Sigmoid colon (tissue), 7 donors: ENCODE results near the gene ARGLU1. TPM values are rescaled to one million over a fixed set of nuclear protein-coding genes. Genes with fewer than 3 reads are reported as not detected.
"Not testable (repeated sequence)": the region's sequence is repeated elsewhere in the genome, so short reads cannot be mapped to it uniquely, and the experiment has no call there.

ENCODE experiments used
- DNase-seq: peaks from one replicate; pipeline ENCODE4 v3.0.0-alpha.2; 2019
- H3K27ac ChIP-seq, 4 donors: fragments of 200-600 bp; sonication (generic); one replicate each; pipeline ENCODE4 v1.5.1; 2016 to 2019; ENCODE audit warnings: mild to moderate bottlenecking in 1 of 4
- H3K27me3 ChIP-seq, 3 donors: fragments of 200-600 bp; sonication (generic); one replicate each; pipeline ENCODE4 v1.5.1; 2019; ENCODE audit warnings: mild to moderate bottlenecking in 1 of 3
- H3K36me3 ChIP-seq, 4 donors: fragments of 200-600 bp; sonication (generic); one replicate each; pipeline ENCODE4 v1.5.1; 2016 to 2019
- H3K4me1 ChIP-seq, 4 donors: fragments of 200-600 bp; sonication (generic); one replicate each; pipeline ENCODE4 v1.5.1; 2017 to 2019
- H3K4me3 ChIP-seq, 4 donors: fragments of 200-600 bp; sonication (generic); one replicate each; pipeline ENCODE4 v1.5.1; 2017 to 2019; ENCODE audit warnings: mild to moderate bottlenecking in 2 of 4, moderate library complexity in 1 of 4
- H3K9me3 ChIP-seq, 4 donors: fragments of 200-600 bp in 3 of 4; sonication (generic) in 3 of 4; one replicate each; pipeline versions ENCODE4 v1.5.1 to v1.6.1; 2013 to 2019
- CTCF ChIP-seq, 4 experiments: fragments of 450-650 bp in 3 of 4; fragments of 200-600 bp in 1 of 4; IDR thresholded peaks; one replicate each; pipeline ENCODE4 v1.5.1; 2016 to 2019; ENCODE audit warnings: antibody characterized with exemption in 4 of 4, mild to moderate bottlenecking in 3 of 4, moderate library complexity in 2 of 4
- EP300 ChIP-seq, 4 donors: sonication (generic); formaldehyde crosslinking; IDR thresholded peaks; one replicate each; pipeline ENCODE4 v1.6.1; 2017; ENCODE audit warnings: antibody characterized with exemption in 4 of 4
- POLR2A ChIP-seq, 2 donors: fragments of 450-650 bp; IDR thresholded peaks; one replicate each; pipeline ENCODE4 v1.6.1; 2016; ENCODE audit warnings: antibody characterized with exemption in 2 of 2, mild to moderate bottlenecking in 2 of 2, moderate library complexity in 2 of 2
- POLR2AphosphoS5 ChIP-seq, 4 donors: sonication (generic); formaldehyde crosslinking; IDR thresholded peaks; one replicate each; pipeline ENCODE4 v1.6.1; 2017; ENCODE audit warnings: antibody characterized with exemption in 4 of 4
- WGBS, 2 donors: extraction: QIAGEN DNeasy Blood & Tissue Kit; methylation state at CpG; one replicate each; pipeline ENCODE4 v1.1.7; 2013; 5-methylcytosine and 5-hydroxymethylcytosine counted together
- intact Hi-C: fragments of 100-400 bp; cut with DNase I; formaldehyde crosslinking; loops from one replicate; pipeline ENCODE4 v1.15.1; 2023
- polyA plus RNA-seq, 3 donors: library from polyadenylated mRNA; stranded (reverse); fragments of 200-250 nt; gene quantifications; one replicate each; pipeline ENCODE4 v1.2.3, GENCODE V29; 2013
- total RNA-seq, 4 donors: library from RNA; depleted of rRNA; stranded (reverse); fragments of >200 nt; gene quantifications; one replicate each; pipeline ENCODE4 v1.1.0, GENCODE V29; 2016
- donor health status: healthy with polysubstance abuse.
- donor health status: Bipolar disorder and iron deficiency.
- donor health status: healthy.

ARGLU1 gene
- total and polyA plus RNA-seq, 7 donors = 7.8 to 196 (median 88.1) TPM

GRCh38 chr13:106601489-106601888 lies 33.6 kb upstream of the ARGLU1 start:
- no peak for DNase-seq
- 72 to 78% methylated on average over 6 of the region's 6 CpGs for WGBS, 2 donors
- intact Hi-C loops = no loop called here
- Histone ChIP-seq H3K36me3 (no peaks in the 10 kb centered on the region), H3K4me3 (no peak overlapping the region), H3K27ac (no peak overlapping the region), H3K27me3 (no peaks in the 10 kb centered on the region), H3K9me3 (no peaks in the 10 kb centered on the region), H3K4me1 (no peaks in the 10 kb centered on the region)
- TF ChIP-seq POLR2AphosphoS5 (IDR thresholded peaks at IDR 0.05) (no peak), EP300 (IDR thresholded peaks at IDR 0.05) (no peak), POLR2A (IDR thresholded peaks at IDR 0.05) (no peak), CTCF (IDR thresholded peaks at IDR 0.05) (no peak)

- H3K4me1 ChIP-seq, H3K27ac ChIP-seq, DNase-seq, H3K4me3 ChIP-seq, H3K27me3 ChIP-seq, H3K9me3 ChIP-seq, H3K36me3 ChIP-seq, intact Hi-C loops: not testable (repeated sequence)
- 62 to 93% methylated on average over 2 of the region's 2 CpGs for WGBS, 2 donors
Measured at GRCh38 chr13:106600798-106601135, 32.8 kb upstream of the ARGLU1 start.

GRCh38 chr13:106599875-106600797 lies 32.2 kb upstream of the ARGLU1 start:
- Histone ChIP-seq H3K9me3 (no peaks in the 10 kb centered on the region), H3K36me3 (no peaks in the 10 kb centered on the region), H3K4me1 (no peaks in the 10 kb centered on the region), H3K4me3 (no peak overlapping the region), H3K27me3 (no peaks in the 10 kb centered on the region), H3K27ac (no peak overlapping the region)
- 54 to 66% methylated on average over 6 of the region's 6 CpGs for WGBS, 2 donors
- no peak for DNase-seq
- TF ChIP-seq EP300 (IDR thresholded peaks at IDR 0.05) = no peak
- no peak for TF ChIP-seq POLR2A (IDR thresholded peaks at IDR 0.05)
- no peak for TF ChIP-seq POLR2AphosphoS5 (IDR thresholded peaks at IDR 0.05)
- no peak for TF ChIP-seq CTCF (IDR thresholded peaks at IDR 0.05)
- intact Hi-C loops = no loop called here

- whole genome bisulfite sequencing, 2 donors = 89 to 92% methylated on average over 7 of the region's 7 CpGs
- Histone ChIP-seq H3K4me1 (no peaks in the 10 kb centered on the region), H3K4me3 (no peak overlapping the region), H3K9me3 (no peaks in the 10 kb centered on the region), H3K36me3 (no peaks in the 10 kb centered on the region), H3K27me3 (no peaks in the 10 kb centered on the region), H3K27ac (no peak overlapping the region)
- intact Hi-C loops = no loop called here
- DNase-seq = no peak
- TF ChIP-seq POLR2A (IDR thresholded peaks at IDR 0.05) (no peak), POLR2AphosphoS5 (IDR thresholded peaks at IDR 0.05) (no peak), EP300 (IDR thresholded peaks at IDR 0.05) (no peak), CTCF (IDR thresholded peaks at IDR 0.05) (no peak)
Measured at GRCh38 chr13:106597749-106598395, 29.9 kb upstream of the ARGLU1 start.

- intact Hi-C loops = no loop called here
- Histone ChIP-seq H3K27me3 (no peaks in the 10 kb centered on the region), H3K36me3 (no peaks in the 10 kb centered on the region), H3K9me3 (no peaks in the 10 kb centered on the region), H3K4me3 (no peak overlapping the region), H3K27ac (no peak overlapping the region), H3K4me1 (no peaks in the 10 kb centered on the region)
- peak; percentile 71 for DNase-seq
- TF ChIP-seq POLR2A (IDR thresholded peaks at IDR 0.05) = no peak
- TF ChIP-seq POLR2AphosphoS5 (IDR thresholded peaks at IDR 0.05) = no peak
- TF ChIP-seq EP300 (IDR thresholded peaks at IDR 0.05) = no peak
- no peak for TF ChIP-seq CTCF (IDR thresholded peaks at IDR 0.05)
- 86 to 89% methylated on average over 5 of the region's 5 CpGs for WGBS, 2 donors
Measured at GRCh38 chr13:106597186-106597585, 29.2 kb upstream of the ARGLU1 start.
